AG08396 (cell line): ENCODE measurements around the gene ACOX3.
"Not testable (repeated sequence)": the region's sequence is repeated elsewhere in the genome, so short reads cannot be mapped to it uniquely, and the experiment has no call there.

Source experiments
- DNase-seq: peaks from one replicate; pipeline ENCODE4 v3.0.0; 2012; ENCODE audit warnings: low spot score, mixed read lengths

The ACOX3 gene

DNA sequence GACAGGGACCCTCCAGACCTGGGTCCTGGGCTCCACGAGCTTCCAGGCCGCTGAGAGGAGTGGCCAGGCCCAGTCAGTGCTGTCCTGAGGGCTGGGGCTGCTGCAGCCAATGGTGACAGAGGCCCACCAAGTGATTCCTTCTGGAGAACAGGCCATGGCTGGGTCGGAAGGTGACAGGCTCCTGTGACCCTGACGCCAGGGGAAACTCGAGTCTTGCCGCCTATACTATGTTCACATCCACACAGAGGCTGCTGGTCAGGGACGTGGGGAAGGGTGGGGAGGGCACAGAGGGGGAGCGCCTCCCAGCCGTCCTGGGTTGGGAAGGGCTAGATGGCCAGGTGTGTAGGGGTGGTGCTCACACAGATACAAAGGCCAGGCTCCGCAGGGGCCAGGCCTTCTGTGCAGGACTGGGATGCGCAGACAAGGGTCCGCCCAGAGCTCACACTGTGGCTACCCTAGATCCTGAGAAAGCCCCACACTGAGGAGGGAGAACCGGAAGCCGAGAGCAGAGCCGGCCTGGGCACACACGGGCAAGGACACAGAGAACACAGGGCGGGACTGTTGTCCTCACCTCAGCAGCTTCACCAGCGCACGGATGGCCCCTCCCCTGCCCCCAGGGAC lies 89.6 kb downstream of the ACOX3 start:
- no peak for DNase-seq

DNA sequence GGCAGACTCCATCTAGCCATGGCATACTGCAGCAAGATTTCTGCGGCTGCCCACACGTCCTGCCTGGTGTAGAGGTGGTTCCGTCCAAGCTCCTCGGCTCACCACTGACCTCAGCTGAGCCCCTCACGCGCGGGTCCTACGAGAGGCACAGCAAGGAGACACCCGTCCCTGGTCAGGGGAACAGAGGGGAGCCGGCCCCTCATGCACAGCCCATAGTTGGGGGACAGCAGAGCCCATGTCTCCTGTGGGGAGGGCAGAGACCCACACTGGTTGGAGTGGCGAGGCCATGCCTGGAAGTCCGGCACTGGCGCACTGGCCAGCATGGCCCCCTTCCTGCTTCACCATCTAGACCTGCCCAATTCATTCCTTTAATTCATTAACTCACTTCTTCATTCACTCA lies 90.2 kb downstream of the ACOX3 start:
- DNase-seq: no peak

GRCh38 chr4:8349664-8350236 lies 90.8 kb downstream of the ACOX3 start:
- no peak for DNase-seq

DNA sequence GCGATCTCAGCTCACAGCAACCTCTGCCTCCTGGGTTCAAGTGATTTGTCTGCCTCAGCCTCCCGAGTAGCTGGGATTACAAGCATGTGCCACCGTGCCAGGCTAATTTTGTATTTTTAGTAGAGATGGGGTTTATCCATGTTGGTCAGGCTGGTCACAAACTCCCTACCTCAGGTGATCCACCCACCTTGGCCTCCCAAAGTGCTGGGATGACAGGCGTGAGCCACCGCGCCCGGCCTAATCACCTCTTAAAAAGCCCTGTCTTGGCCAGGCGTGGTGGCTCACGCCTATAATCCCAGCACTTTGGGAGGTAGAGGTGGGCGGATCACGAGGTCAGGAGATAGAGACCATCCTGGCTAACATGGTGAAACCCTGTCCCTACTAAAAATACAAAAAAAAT lies 91.3 kb downstream of the ACOX3 start:
- not testable (repeated sequence) for DNase-seq

DNA sequence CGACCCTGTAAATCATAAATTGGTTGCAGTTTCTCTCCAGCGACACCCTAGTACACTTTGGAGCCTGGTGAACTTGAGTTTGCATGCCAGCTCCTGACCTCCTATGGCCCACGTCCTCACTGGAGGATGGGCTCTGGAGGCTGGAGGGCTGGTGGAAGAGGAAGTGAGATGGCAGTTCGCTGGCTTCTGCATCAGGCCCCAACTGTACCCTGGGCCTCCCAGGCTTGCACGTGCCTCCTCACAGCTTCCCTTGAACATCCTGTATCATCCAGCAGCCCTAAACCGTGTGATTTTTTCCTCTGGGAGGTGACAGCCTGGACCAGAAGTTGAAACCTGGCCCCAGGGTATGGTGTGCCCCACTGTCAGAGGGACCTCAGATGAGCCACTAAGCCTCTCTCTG lies 92.5 kb downstream of the ACOX3 start:
- no peak for DNase-seq

GRCh38 chr4:8347660-8348059 lies 92.9 kb downstream of the ACOX3 start:
- DNase-seq: no peak

DNA sequence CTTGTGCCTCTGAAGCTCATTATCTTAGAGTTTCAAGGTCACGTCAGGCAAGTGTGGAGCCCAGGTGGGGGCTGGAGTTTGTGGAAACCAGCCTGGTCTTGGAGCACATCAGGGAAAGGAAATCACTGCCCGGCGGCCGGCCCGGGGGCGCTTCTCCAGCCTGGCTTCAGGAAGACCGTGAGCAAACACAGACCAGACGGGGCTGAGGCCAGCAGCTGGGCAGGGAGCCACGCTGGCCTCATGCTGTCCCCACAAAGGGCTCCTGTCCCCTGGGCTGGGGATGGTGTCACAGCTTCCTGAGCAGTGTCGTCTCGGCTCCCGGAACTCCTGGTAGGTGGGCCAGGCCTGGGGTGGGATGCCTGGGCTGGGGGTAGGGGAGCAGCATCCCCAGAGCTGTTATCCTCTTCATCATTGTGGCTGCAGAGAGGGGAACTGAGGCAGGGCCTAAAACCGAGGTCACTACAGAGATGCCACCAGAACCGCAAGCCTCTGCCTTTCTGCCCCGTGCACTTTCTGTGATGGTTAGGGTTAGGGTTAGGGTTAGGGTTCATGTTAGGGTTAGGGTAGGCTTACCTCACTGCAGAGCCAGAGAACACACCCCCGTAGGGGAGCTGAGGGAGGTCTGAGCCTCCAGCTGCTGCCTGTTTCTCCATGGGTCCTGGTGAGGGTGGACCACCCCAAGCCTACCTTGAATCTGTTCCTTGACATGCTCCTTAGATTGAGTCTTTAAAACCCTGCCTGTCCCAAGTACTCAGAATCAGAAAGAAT lies 93.5 kb downstream of the ACOX3 start:
- no peak for DNase-seq

- DNase-seq: no peak
Observed at GRCh38 chr4:8345946-8346814, 94.3 kb downstream of the ACOX3 start.

- DNase-seq: no peak
Observed at GRCh38 chr4:8345053-8345945, 95.2 kb downstream of the ACOX3 start.

GRCh38 chr4:8344377-8344776 lies 96.1 kb downstream of the ACOX3 start:
- DNase-seq: no peak

DNA sequence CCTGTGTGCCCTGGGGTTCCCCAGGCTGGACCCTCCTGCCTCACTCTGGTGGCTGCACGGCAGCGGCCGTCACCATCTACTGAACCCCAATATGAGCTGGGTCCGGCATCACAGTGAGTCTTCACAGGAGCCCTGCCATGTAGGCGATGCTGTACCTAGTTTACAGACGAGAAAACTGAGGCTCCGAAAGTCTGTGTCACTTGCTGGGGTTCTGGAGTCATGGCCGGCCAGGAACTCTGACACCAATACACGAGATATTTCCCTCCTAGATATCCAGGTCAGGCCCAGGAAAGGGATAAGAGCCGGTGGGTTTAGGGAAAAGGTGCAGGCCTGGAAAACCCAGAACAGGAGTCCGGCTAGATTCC lies 96.6 kb downstream of the ACOX3 start:
- DNase-seq: no peak

GRCh38 chr4:8343262-8343966 lies 97.1 kb downstream of the ACOX3 start:
- DNase-seq: no peak

GRCh38 chr4:8342651-8343261 lies 97.8 kb downstream of the ACOX3 start:
- no peak for DNase-seq

GRCh38 chr4:8341691-8342090 lies 98.8 kb downstream of the ACOX3 start:
- DNase-seq: no peak

DNA sequence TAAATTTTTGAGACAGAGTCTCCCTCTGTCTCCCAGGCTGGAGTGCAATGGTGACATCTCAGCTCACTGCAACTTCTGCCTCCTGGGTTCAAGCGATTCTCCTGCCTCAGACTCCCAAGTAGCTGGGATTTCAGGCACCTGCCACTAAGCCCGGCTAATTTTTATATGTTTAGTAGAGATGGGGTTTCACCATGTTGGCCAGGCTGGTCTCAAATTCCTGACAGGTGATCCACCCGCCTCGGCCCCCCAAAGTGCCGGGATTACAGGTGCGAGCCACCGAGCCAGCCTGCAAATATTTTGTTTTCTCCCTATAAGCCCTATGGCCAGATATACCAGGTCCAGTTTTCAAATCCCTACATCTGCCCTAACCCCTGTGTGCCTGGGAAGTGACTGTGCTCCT lies 99.2 kb downstream of the ACOX3 start:
- not testable (repeated sequence) for DNase-seq

- no peak for DNase-seq
Observed at GRCh38 chr4:8340781-8341241, 99.7 kb downstream of the ACOX3 start.

GRCh38 chr4:8338351-8338961 lies 102.1 kb downstream of the ACOX3 start:
- no peak for DNase-seq

DNA sequence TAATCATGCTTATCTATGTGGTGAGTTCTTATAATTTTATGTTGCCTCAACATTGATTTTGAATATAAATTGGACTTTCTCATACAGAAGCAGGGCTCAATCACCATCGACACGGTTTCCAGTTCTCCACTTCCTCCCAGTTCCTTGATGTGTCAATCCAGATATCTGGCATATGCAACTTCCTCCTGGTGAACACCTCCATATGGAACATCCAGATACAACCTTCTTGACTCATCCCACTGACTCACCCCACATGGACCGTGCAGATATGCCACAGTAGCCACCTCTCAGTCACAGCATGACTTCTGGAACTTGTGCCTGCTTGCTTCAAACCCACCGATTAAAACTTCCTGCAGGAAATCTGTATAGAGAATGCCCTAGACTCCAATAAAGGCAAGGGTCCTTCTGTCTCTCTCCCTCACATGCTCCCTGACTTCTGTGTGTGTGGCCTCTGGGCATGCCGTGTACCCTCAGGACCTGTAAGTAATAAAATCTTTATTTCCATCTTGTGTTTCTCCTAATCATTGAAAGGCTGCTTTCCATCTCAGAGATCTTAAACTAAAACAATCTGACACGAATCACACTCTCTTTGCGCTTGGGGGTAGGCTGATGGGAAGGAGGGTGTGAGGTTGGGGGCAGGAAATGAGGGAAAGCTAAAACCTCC lies 104.0 kb downstream of the ACOX3 start:
- DNase-seq: no peak

DNA sequence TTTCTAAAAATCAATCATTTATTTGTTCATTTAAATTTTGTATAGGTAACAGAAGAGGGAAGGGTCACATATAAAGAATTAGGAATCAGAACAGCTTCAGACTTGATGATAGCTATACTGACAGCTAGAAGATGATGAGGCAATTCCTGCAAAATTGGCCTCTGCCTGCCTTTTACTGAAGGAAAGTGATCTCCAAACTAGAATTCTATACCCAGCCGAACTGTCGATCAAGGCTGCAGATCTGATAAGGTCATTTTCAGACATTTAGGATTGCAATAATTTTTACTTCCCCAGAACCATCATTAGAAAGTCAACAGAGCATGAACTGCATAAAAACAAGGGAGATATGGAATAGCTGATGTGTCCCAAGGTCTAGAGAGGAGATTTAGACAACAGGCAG lies 104.7 kb downstream of the ACOX3 start:
- no peak for DNase-seq
